K562 (cell line): ENCODE results near the gene ABCA10. TPM values are rescaled to one million over a fixed set of nuclear protein-coding genes. Genes with fewer than 3 reads are reported as not detected.

ENCODE experiments used
- ATAC-seq: fragments of 200-7000 bp; cut with Tn5 transposase; 3 replicates; pipeline ENCODE4 v1.9.1; 2020; ENCODE audit warnings: moderate library complexity
- BruUV-seq: library from RNA; stranded (reverse); fragments of 400-500 nt; replicated peaks from 2 replicates; lab custom pipeline; 2021; lab: Mats Ljungman, UMichigan
- CTCF ChIA-PET: fragments of 300-600 bp; formaldehyde crosslinking; extraction: SDS; loops from one replicate; lab custom pipeline; 2021; ENCODE audit warnings: low intra/inter-chr PET ratio; lab: Yijun Ruan, JAX
- POLR2A ChIA-PET: fragments of 300-600, 350-650 bp; sonication (Branson Sonifier 250); formaldehyde crosslinking; extraction: SDS; loops from one replicate; lab custom pipeline; 2021; ENCODE audit warnings: antibody characterized with exemption, inconsistent platforms; lab: Yijun Ruan, JAX
- DNase-seq, 4 experiments: peaks; one replicate each; pipeline versions ENCODE4 v3.0.0 to v3.0.0-alpha.2; 2011 to 2018; ENCODE audit warnings: low spot score in 3 of 4, mixed read lengths in 3 of 4; ENCODE audit errors: extremely low read depth in 1 of 4
- FAIRE-seq: peaks from 2 replicates; lab custom pipeline; 2011; peaks lifted over from hg19 to GRCh38; lab: Jason Lieb, UNC
- H2AFZ ChIP-seq: 2 replicates; pipeline ENCODE4 v1.6.0; 2011; ENCODE audit warnings: low read depth, low read length, control low read depth, inconsistent platforms
- H3K27ac ChIP-seq: fragments of 200-600 bp; 3 replicates; pipeline ENCODE4 v1.8.0; 2011; ENCODE audit warnings: low read depth, mild to moderate bottlenecking, control low read depth, inconsistent platforms, low read length, moderate library complexity, mixed read lengths; ENCODE audit errors: extremely low read depth
- H3K27me3 ChIP-seq, 2 experiments: fragments of 300-600 bp in 1 of 2; 2 replicates in 1 of 2; 3 replicates in 1 of 2; pipeline versions ENCODE4 v1.6.0 to v1.8.0; 2011; ENCODE audit warnings: inconsistent platforms in 2 of 2, low read length in 2 of 2, mild to moderate bottlenecking in 1 of 2, mixed read lengths in 1 of 2, moderate library complexity in 1 of 2; ENCODE audit not compliant: control insufficient read depth in 2 of 2, insufficient read depth in 2 of 2
- H3K36me3 ChIP-seq: fragments of 300-600 bp; 3 replicates; pipeline ENCODE4 v1.8.0; 2011; ENCODE audit warnings: mild to moderate bottlenecking, low read length, inconsistent platforms; ENCODE audit not compliant: control insufficient read depth, insufficient read depth
- H3K4me1 ChIP-seq, 2 experiments: fragments of 200-600 bp in 1 of 2; replicated peaks in 1 of 2; 2 replicates in 1 of 2; 3 replicates in 1 of 2; pipeline versions ENCODE4 v1.5.1 to v1.8.0; 2011; ENCODE audit warnings: inconsistent platforms in 2 of 2, low read length in 2 of 2, mild to moderate bottlenecking in 1 of 2, mixed read lengths in 1 of 2, moderate library complexity in 1 of 2; ENCODE audit not compliant: control insufficient read depth in 2 of 2, insufficient read depth in 2 of 2
- H3K4me2 ChIP-seq: 2 replicates; pipeline ENCODE4 v1.6.1; 2011; ENCODE audit warnings: low read length, control low read depth, inconsistent platforms, mixed read lengths; ENCODE audit not compliant: insufficient read depth
- H3K4me3 ChIP-seq: fragments of 200-600 bp; sonication (generic), shearing (Covaris generic); 2 replicates; pipeline ENCODE4 v1.5.1; 2016; ENCODE audit warnings: control low read depth, inconsistent platforms
- H3K79me2 ChIP-seq: fragments of 200-600 bp; 3 replicates; pipeline ENCODE4 v1.8.0; 2011; ENCODE audit warnings: low read length, inconsistent platforms; ENCODE audit not compliant: control insufficient read depth, insufficient read depth
- H3K9ac ChIP-seq, 2 experiments: 2 replicates each; pipeline versions ENCODE4 v1.6.0 to v1.6.1; 2011; ENCODE audit warnings: low read depth in 2 of 2, low read length in 2 of 2, control low read depth in 1 of 2, inconsistent platforms in 1 of 2, mild to moderate bottlenecking in 1 of 2, mixed read lengths in 1 of 2; ENCODE audit not compliant: insufficient read depth in 1 of 2
- H3K9me1 ChIP-seq: one replicate; pipeline ENCODE4 v1.6.0; 2011; ENCODE audit warnings: inconsistent platforms, mild to moderate bottlenecking, low read length, moderate library complexity; ENCODE audit not compliant: control insufficient read depth, insufficient read depth
- H3K9me3 ChIP-seq: replicated peaks from 2 replicates; pipeline ENCODE4 v1.5.1; 2011; ENCODE audit warnings: low read depth, low read length, inconsistent platforms; ENCODE audit not compliant: control insufficient read depth, insufficient read depth
- H4K20me1 ChIP-seq: replicated peaks from 2 replicates; pipeline ENCODE4 v1.6.1; 2011; ENCODE audit warnings: low read length, inconsistent platforms, mixed read lengths; ENCODE audit not compliant: control insufficient read depth, insufficient read depth
- CREBBP ChIP-seq: IDR thresholded peaks from one replicate; pipeline ENCODE4 v1.6.1; 2012; ENCODE audit warnings: low read depth, mild to moderate bottlenecking, control low read depth, inconsistent platforms, low read length
- EP400 ChIP-seq: fragments of 450-650 bp; IDR thresholded peaks from 2 replicates; pipeline ENCODE4 v1.6.1; 2017; ENCODE audit warnings: antibody characterized with exemption, mild to moderate bottlenecking, moderate library complexity
- GATA2 ChIP-seq: sonication (generic); formaldehyde crosslinking; IDR thresholded peaks from 2 replicates; pipeline ENCODE4 v1.4.0; 2020; ENCODE audit warnings: mild to moderate bottlenecking, missing genetic modification reagents
- IRF9 ChIP-seq: fragments of 450-650 bp; IDR thresholded peaks from 2 replicates; pipeline ENCODE4 v1.6.1; 2016; ENCODE audit warnings: missing biosample characterization, missing genetic modification characterization
- JUNB ChIP-seq: fragments of 450-650 bp; formaldehyde crosslinking; conservative IDR thresholded peaks from 2 replicates; pipeline ENCODE4 v1.4.0; 2020; ENCODE audit warnings: mild to moderate bottlenecking
- KLF13 ChIP-seq: fragments of 450-650 bp; IDR thresholded peaks from 2 replicates; pipeline ENCODE4 v1.6.1; 2016; ENCODE audit warnings: missing genetic modification characterization, low read depth, mild to moderate bottlenecking, missing compliant biosample characterization, moderate library complexity, borderline replicate concordance
- MEIS2 ChIP-seq: fragments of 450-650 bp; IDR thresholded peaks from 2 replicates; pipeline ENCODE4 v1.6.1; 2014; ENCODE audit warnings: mild to moderate bottlenecking; ENCODE audit not compliant: partially characterized antibody
- PTTG1 ChIP-seq: fragments of 450-650 bp; IDR thresholded peaks from 2 replicates; pipeline ENCODE4 v1.6.1; 2016; ENCODE audit warnings: low read depth, mild to moderate bottlenecking, missing genetic modification characterization, missing compliant biosample characterization
- RBM14 ChIP-seq: fragments of 200-400 bp; formaldehyde crosslinking; IDR thresholded peaks from 2 replicates; pipeline ENCODE4 v1.6.1; 2018; ENCODE audit warnings: low read depth, mild to moderate bottlenecking, low read length, moderate library complexity, borderline replicate concordance; ENCODE audit not compliant: insufficient read depth
- SMARCE1 ChIP-seq: fragments of 450-650 bp; IDR thresholded peaks from 2 replicates; pipeline ENCODE4 v1.7.1; 2016; ENCODE audit warnings: mild to moderate bottlenecking
- TAF15 ChIP-seq: fragments of 200-400 bp; formaldehyde crosslinking; IDR thresholded peaks from 2 replicates; pipeline ENCODE4 v1.6.1; 2017; ENCODE audit warnings: mild to moderate bottlenecking, low read depth, low read length, moderate library complexity
- ZFP91 ChIP-seq: sonication (generic); formaldehyde crosslinking; IDR thresholded peaks from 2 replicates; pipeline ENCODE4 v1.8.0; 2022; ENCODE audit warnings: mild to moderate bottlenecking, missing genetic modification reagents
- ZFX ChIP-seq: sonication (generic); formaldehyde crosslinking; IDR thresholded peaks from 2 replicates; pipeline ENCODE4 v1.8.0; 2022; ENCODE audit warnings: mild to moderate bottlenecking, missing genetic modification reagents, moderate library complexity
- ZNF76 ChIP-seq: fragments of 250-450 bp; sonication (Bioruptor Pico); IDR thresholded peaks from 2 replicates; pipeline ENCODE4 v1.4.0; 2020; ENCODE audit warnings: mild to moderate bottlenecking, moderate library complexity, borderline replicate concordance
- WGBS: fragments of 100-300 bp; shearing (Covaris generic); methylation state at CpG from one replicate; pipeline ENCODE4 v1.1.6; 2016; ENCODE audit warnings: low coverage, mixed read lengths; ENCODE audit not compliant: insufficient coverage; ENCODE audit errors: missing lambda C conversion rate; 5-methylcytosine and 5-hydroxymethylcytosine counted together
- in situ Hi-C: fragments of 300-500 bp; cut with MboI; formaldehyde crosslinking; loops from 4 replicates; pipeline ENCODE4 v1.15.0; 2018; ENCODE audit warnings: inconsistent platforms, mixed read lengths
- intact Hi-C: fragments of 100-400 bp; cut with micrococcal nuclease; formaldehyde crosslinking; loops from 2 replicates; pipeline ENCODE4 v1.14.2; 2022
- polyA plus RNA-seq, 8 experiments: library from polyadenylated mRNA; depleted of rRNA in 4 of 8; stranded (reverse) in 5 of 8; unstranded in 3 of 8; fragments of >200 nt; fragmentation: Nextera tagmentation in 2 of 8; fragmentation: Illumina TruSeq in 1 of 8; extraction: Ambion mirVana in 2 of 8; extraction: Trizol in 1 of 8; gene quantifications; 2 replicates each; pipeline versions ENCODE4 v1.2.1 to v1.2.3, GENCODE V29; 2011 to 2014; ENCODE audit warnings: inconsistent platforms in 1 of 8, missing spikeins in 1 of 8
- total RNA-seq, 7 experiments: library from RNA; depleted of rRNA in 6 of 7; stranded (reverse); fragments of >200 nt in 6 of 7; fragmentation: Illumina TruSeq in 2 of 7; extraction: Trizol in 2 of 7; gene quantifications; 2 replicates each; pipeline versions ENCODE4 v1.2.1 to v1.2.3, GENCODE V29; 2011 to 2021; ENCODE audit warnings: low replicate concordance in 1 of 7

ABCA10 gene
- total and polyA plus RNA-seq, 9 of the 15 experiments (the other 6 are each of a cell fraction or from before 2014, with no cell fraction given): 0.04 to 0.45 (median 0.15) TPM; not detected in 1

GRCh38 chr17:69130627-69131296, 97.9 kb downstream of the ABCA10 start:
- Histone ChIP-seq H3K27me3 (no peaks in the 10 kb centered on the region), H3K4me3 (no peak overlapping the region), H3K9me1 (no peaks in the 10 kb centered on the region), H4K20me1 (no peaks in the 10 kb centered on the region), H3K9ac (no peak overlapping the region), H3K4me2 (no peak overlapping the region), H3K4me1 (no peaks in the 10 kb centered on the region), H3K27ac (no peak overlapping the region), H2AFZ (no peak overlapping the region), H3K36me3 (no peaks in the 10 kb centered on the region), H3K79me2 (no peaks in the 10 kb centered on the region), H3K9me3 (no peaks in the 10 kb centered on the region)
- no peak for TF ChIP-seq ZFP91 (CRISPR knock-in tag)
- CTCF ChIA-PET: no interaction called here
- FAIRE-seq (no peak), DNase-seq (no peak), ATAC-seq (no peak)
- no TSS peak for BruUV-seq
- WGBS: 58% methylated on average over 6 of the region's 6 CpGs
- in situ Hi-C loops (no loop called here), intact Hi-C loops (no loop called here)
- POLR2A ChIA-PET: no interaction called here

GRCh38 chr17:69123626-69124025, 105.0 kb downstream of the ABCA10 start:
- WGBS: 36% methylated on average over 1 of the region's 1 CpG
- Histone ChIP-seq H3K27ac (no peak overlapping the region), H3K4me3 (no peak overlapping the region), H3K9me1 (no peaks in the 10 kb centered on the region), H3K27me3 (no peaks in the 10 kb centered on the region), H3K79me2 (no peaks in the 10 kb centered on the region), H4K20me1 (no peaks in the 10 kb centered on the region), H3K9me3 (no peaks in the 10 kb centered on the region), H3K4me1 (no peaks in the 10 kb centered on the region), H2AFZ (0 out of 2 replicates have a peak overlapping the region, but pooled peaks have one; percentile 23), H3K36me3 (no peaks in the 10 kb centered on the region), H3K4me2 (no peak overlapping the region), H3K9ac (no peak overlapping the region)
- intact Hi-C loops: no loop called here
- no TSS peak for BruUV-seq
- POLR2A ChIA-PET: no interaction called here
- in situ Hi-C loops: no loop called here
- ATAC-seq (no peak), DNase-seq (no peak), FAIRE-seq (no peak)
- CTCF ChIA-PET: no interaction called here
- TF ChIP-seq PTTG1 (tag) (no peak), TAF15 (no peak), ZNF76 (CRISPR knock-in tag) (no peak), CREBBP (no peak), MEIS2 (no peak), GATA2 (no peak), IRF9 (tag) (no peak), ZFX (CRISPR knock-in tag) (no peak), SMARCE1 (no peak), KLF13 (no peak), EP400 (no peak), RBM14 (no peak), JUNB (CRISPR knock-in tag) (no peak)
